RCC 7860 (cell line): ENCODE results near the gene ELOVL5.
"Not testable (repeated sequence)": the region's sequence is repeated elsewhere in the genome, so short reads cannot be mapped to it uniquely, and the experiment has no call there.

Experiments
- DNase-seq: peaks from one replicate; pipeline ENCODE4 v3.0.0-alpha.2; 2015; ENCODE audit warnings: low spot score
- FAIRE-seq: peaks from 2 replicates; lab custom pipeline; 2012; peaks lifted over from hg19 to GRCh38; lab: Jason Lieb, UNC

The ELOVL5 gene

GRCh38 chr6:53360093-53360912, 11.6 kb upstream of the ELOVL5 start:
- DNase-seq (no peak), FAIRE-seq (no peak)

GRCh38 chr6:53359843-53360092, 11.0 kb upstream of the ELOVL5 start:
- no peak for DNase-seq

GRCh38 chr6:53359095-53359842, 10.5 kb upstream of the ELOVL5 start:
- DNase-seq (peak; percentile 91), FAIRE-seq (peak; percentile 38)

More at GRCh38 chr6:53359843-53360092, 11.0 kb upstream of the ELOVL5 start:
- FAIRE-seq = no peak

GRCh38 chr6:53358440-53359094, 9.8 kb upstream of the ELOVL5 start:
- FAIRE-seq (no peak), DNase-seq (no peak)

- DNase-seq (no peak), FAIRE-seq (no peak)
Observed at GRCh38 chr6:53357576-53358360, 9.0 kb upstream of the ELOVL5 start.

GRCh38 chr6:53353624-53354023, 4.9 kb upstream of the ELOVL5 start:
- DNase-seq (no peak), FAIRE-seq (no peak)

GRCh38 chr6:53352360-53352759, 3.6 kb upstream of the ELOVL5 start:
- FAIRE-seq = no peak

GRCh38 chr6:53349209-53349693, 501 bp upstream of the ELOVL5 start:
- FAIRE-seq (no peak), DNase-seq (no peak)

More at GRCh38 chr6:53352360-53352759, 3.6 kb upstream of the ELOVL5 start:
- no peak for DNase-seq

GRCh38 chr6:53347921-53348370, 804 bp downstream of the ELOVL5 start:
- FAIRE-seq = no peak
- peak; percentile 17 for DNase-seq

- FAIRE-seq (no peak), DNase-seq (peak; percentile 9)
Observed at GRCh38 chr6:53347250-53347920, 1.4 kb downstream of the ELOVL5 start.

- FAIRE-seq, DNase-seq: not testable (repeated sequence)
Observed at GRCh38 chr6:53346049-53346448, 2.7 kb downstream of the ELOVL5 start.

GRCh38 chr6:53344969-53345368, 3.8 kb downstream of the ELOVL5 start:
- DNase-seq = no peak
- FAIRE-seq = no peak

- no peak for FAIRE-seq
- DNase-seq = no peak
Observed at GRCh38 chr6:53343092-53343491, 5.7 kb downstream of the ELOVL5 start.

- DNase-seq (no peak), FAIRE-seq (no peak)
Observed at GRCh38 chr6:53342217-53342616, 6.5 kb downstream of the ELOVL5 start.

GRCh38 chr6:53340536-53340935, 8.2 kb downstream of the ELOVL5 start:
- no peak for DNase-seq

GRCh38 chr6:53339424-53339823, 9.3 kb downstream of the ELOVL5 start:
- FAIRE-seq = no peak
- no peak for DNase-seq

More at GRCh38 chr6:53340536-53340935, 8.2 kb downstream of the ELOVL5 start:
- no peak for FAIRE-seq

- FAIRE-seq (no peak), DNase-seq (no peak)
Observed at GRCh38 chr6:53338304-53338703, 10.4 kb downstream of the ELOVL5 start.

GRCh38 chr6:53336070-53336469, 12.7 kb downstream of the ELOVL5 start:
- no peak for DNase-seq
- FAIRE-seq = no peak

GRCh38 chr6:53335224-53335994, 13.3 kb downstream of the ELOVL5 start:
- DNase-seq = no peak
- FAIRE-seq = no peak
